OCI-M2 (cell line): ENCODE data around the gene BMERB1.

ENCODE experiments used
- DNase-seq: peaks from one replicate; lab custom pipeline; 2025; ENCODE audit not compliant: unreplicated experiment; lab: John Stamatoyannopoulos, UW

BMERB1 gene

GRCh38 chr16:15608398-15609285 lies 174.3 kb downstream of the BMERB1 start:
- no peak for DNase-seq

GRCh38 chr16:15609286-15609649 lies 174.9 kb downstream of the BMERB1 start:
- DNase-seq: no peak

- no peak for DNase-seq
Observed at GRCh38 chr16:15610369-15610871, 176.0 kb downstream of the BMERB1 start.

GRCh38 chr16:15611610-15612009 lies 177.2 kb downstream of the BMERB1 start:
- no peak for DNase-seq

- no peak for DNase-seq
Observed at GRCh38 chr16:15613676-15614075, 179.3 kb downstream of the BMERB1 start.

- no peak for DNase-seq
Observed at GRCh38 chr16:15616012-15616411, 181.6 kb downstream of the BMERB1 start.

- no peak for DNase-seq
Observed at GRCh38 chr16:15616475-15617165, 182.2 kb downstream of the BMERB1 start.

GRCh38 chr16:15617901-15618300 lies 183.5 kb downstream of the BMERB1 start:
- no peak for DNase-seq

- no peak for DNase-seq
Observed at GRCh38 chr16:15618392-15618791, 184.0 kb downstream of the BMERB1 start.

GRCh38 chr16:15620611-15621195 lies 186.3 kb downstream of the BMERB1 start:
- no peak for DNase-seq

- no peak for DNase-seq
Observed at GRCh38 chr16:15621456-15621855, 187.1 kb downstream of the BMERB1 start.

GRCh38 chr16:15621889-15622288 lies 187.5 kb downstream of the BMERB1 start:
- DNase-seq: no peak

- no peak for DNase-seq
Observed at GRCh38 chr16:15631730-15632409, 197.5 kb downstream of the BMERB1 start.

- DNase-seq: no peak
Observed at GRCh38 chr16:15635926-15636325, 201.5 kb downstream of the BMERB1 start.

GRCh38 chr16:15636392-15636873 lies 202.0 kb downstream of the BMERB1 start:
- DNase-seq: no peak
